ENCODE results near the gene FLYWCH2. TPM values are rescaled to one million over a fixed set of nuclear protein-coding genes. Genes with fewer than 3 reads are reported as not detected.

Gene FLYWCH2
- total RNA-seq, 1 donor from 2014 or later: 69.5 TPM

DNA sequence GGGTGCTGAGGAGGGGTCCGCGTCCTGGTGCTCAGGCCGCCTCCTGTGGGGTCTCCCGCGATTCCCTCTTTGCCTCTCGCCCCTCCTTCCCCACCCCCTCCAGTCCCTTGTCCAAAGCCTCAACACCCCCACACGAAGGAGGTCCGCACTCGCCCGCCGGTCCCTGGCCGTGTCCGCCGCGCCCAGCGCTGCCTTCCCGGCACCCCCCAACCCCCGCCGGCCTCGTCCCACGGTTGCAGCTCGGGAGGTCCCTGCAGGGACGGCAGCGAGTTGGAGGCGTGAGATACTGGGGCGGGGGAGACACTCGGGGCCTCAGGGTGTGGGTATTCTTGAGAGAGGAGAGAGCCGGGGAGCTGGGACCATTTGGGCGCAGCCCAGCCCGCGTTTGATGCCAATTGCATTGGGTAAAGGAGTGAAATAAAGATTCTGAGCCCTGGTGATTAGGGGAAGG, 468 bp downstream of the FLYWCH2 start:
- DNase-seq (ENCODE audit: low read depth): no peak
- peak overlapping the region; percentile 64 for H3K4me3 ChIP-seq (ENCODE audit: low read depth, low read length)
- TF ChIP-seq, protein P1, sequence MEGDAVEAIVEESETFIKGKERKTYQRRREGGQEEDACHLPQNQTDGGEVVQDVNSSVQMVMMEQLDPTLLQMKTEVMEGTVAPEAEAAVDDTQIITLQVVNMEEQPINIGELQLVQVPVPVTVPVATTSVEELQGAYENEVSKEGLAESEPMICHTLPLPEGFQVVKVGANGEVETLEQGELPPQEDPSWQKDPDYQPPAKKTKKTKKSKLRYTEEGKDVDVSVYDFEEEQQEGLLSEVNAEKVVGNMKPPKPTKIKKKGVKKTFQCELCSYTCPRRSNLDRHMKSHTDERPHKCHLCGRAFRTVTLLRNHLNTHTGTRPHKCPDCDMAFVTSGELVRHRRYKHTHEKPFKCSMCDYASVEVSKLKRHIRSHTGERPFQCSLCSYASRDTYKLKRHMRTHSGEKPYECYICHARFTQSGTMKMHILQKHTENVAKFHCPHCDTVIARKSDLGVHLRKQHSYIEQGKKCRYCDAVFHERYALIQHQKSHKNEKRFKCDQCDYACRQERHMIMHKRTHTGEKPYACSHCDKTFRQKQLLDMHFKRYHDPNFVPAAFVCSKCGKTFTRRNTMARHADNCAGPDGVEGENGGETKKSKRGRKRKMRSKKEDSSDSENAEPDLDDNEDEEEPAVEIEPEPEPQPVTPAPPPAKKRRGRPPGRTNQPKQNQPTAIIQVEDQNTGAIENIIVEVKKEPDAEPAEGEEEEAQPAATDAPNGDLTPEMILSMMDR (IDR thresholded peaks at IDR 0.05; ENCODE audit: insufficient read depth, low read length, poor library complexity, severe bottlenecking): no peak
- no peaks in the 10 kb centered on the region for H3K36me3 ChIP-seq (ENCODE audit: control insufficient read depth, insufficient read depth, low read length)
- H3K27me3 ChIP-seq (ENCODE audit: control insufficient read depth, insufficient read depth, low read length): no peaks in the 10 kb centered on the region

DNA sequence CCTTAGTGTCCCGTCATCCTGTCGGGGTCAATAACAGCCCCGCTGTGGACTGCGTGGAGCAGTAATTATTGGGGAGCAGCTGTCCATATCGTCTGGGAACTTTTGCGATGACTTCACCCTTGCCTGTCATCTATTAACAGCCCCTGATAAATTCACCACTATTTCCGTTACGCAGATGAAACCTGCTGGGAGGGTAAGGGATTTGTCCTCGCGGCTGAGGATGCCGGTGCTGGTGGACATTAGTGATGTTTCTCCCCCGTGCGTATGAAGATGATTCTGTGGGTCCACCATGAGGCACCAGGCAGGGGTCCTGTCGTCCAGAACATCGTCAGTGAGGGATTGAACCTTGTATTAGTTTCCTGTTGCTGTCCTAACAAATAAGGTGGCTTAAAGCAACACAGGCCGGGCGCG, 1.0 kb downstream of the FLYWCH2 start:
- Histone ChIP-seq H3K27me3 (ENCODE audit: control insufficient read depth, insufficient read depth, low read length) (no peaks in the 10 kb centered on the region), H3K36me3 (ENCODE audit: control insufficient read depth, insufficient read depth, low read length) (no peaks in the 10 kb centered on the region), H3K4me3 (ENCODE audit: low read depth, low read length) (peak overlapping the region; percentile 64)
- DNase-seq (ENCODE audit: low read depth): no peak
- TF ChIP-seq, protein P1 (IDR thresholded peaks at IDR 0.05; ENCODE audit: insufficient read depth, low read length, poor library complexity, severe bottlenecking): no peak

DNA sequence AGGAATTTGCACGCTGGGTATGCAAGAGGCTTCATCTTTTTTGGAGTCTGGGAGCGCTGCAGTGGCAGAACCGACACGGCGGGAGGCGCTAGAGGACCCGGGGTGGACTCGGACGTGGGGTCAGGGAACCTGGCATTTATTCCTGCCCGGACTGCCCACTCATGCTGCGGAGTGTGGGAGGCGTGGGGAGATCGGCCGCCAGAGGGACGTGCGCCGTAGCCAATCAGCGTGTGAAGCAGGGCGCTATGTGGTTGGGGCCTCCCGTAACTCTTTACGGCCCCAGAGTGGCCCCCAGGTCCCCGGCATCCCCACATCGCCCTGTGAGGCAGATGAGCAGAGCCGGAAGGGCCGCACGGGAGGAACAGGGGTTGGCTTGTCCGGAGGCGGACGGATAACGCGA, 11.2 kb downstream of the FLYWCH2 start:
- Histone ChIP-seq H3K36me3 (ENCODE audit: control insufficient read depth, insufficient read depth, low read length) (peaks cover 1% of the 10 kb centered on the region), H3K27me3 (ENCODE audit: control insufficient read depth, insufficient read depth, low read length) (no peaks in the 10 kb centered on the region), H3K4me3 (ENCODE audit: low read depth, low read length) (no peak overlapping the region)
- DNase-seq (ENCODE audit: low read depth): no peak
- TF ChIP-seq, protein P1 (IDR thresholded peaks at IDR 0.05; ENCODE audit: insufficient read depth, low read length, poor library complexity, severe bottlenecking): peak; percentile 5

DNA sequence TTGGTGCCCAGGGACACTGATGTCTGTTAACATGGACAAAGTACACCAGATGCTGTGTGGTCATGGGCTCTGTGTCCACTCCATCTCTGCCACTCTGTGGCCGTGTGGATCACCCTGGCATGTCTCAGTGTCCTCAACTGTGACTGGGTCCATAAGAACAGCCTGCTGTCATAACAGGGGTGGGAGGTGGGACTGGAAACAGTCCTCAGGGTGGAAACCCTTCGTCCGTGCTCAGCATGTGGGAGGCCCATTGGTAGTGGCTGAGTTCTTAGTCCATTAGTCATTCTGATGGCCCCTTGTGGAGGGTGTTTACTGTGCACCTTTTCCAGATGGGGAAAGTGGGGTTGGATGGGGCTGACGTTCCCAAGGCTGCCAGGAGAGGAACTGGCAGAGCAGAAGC, 12.8 kb downstream of the FLYWCH2 start:
- Histone ChIP-seq H3K36me3 (ENCODE audit: control insufficient read depth, insufficient read depth, low read length) (peaks cover 3% of the 10 kb centered on the region), H3K4me3 (ENCODE audit: low read depth, low read length) (no peak overlapping the region), H3K27me3 (ENCODE audit: control insufficient read depth, insufficient read depth, low read length) (no peaks in the 10 kb centered on the region)
- TF ChIP-seq, protein P1 (IDR thresholded peaks at IDR 0.05; ENCODE audit: insufficient read depth, low read length, poor library complexity, severe bottlenecking): no peak
- DNase-seq (ENCODE audit: low read depth): peak; percentile 63

DNA sequence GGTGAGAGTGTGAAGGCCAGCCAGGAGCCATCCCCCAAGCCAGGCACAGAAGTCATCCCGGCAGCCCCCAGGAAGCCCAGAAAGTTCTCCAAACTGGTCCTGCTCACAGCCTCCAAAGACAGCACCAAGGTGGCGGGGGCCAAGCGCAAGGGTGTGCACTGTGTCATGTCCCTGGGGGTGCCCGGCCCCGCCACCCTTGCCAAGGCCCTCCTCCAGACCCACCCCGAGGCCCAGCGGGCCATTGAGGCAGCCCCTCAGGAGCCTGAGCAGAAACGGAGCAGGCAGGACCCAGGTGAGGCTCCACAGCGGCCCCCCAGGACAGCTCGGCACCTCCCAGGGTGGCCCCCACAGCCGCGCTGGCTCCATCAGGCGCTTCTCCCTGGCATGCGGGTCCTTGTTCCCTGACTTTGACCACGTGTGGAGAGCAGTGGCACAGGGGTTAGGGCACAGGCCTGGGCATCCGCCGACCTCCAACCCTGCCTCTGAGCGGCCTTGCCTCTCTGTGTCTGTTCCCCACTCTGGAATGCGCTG, 13.5 kb downstream of the FLYWCH2 start:
- no peak overlapping the region for H3K4me3 ChIP-seq (ENCODE audit: low read depth, low read length)
- no peak for DNase-seq (ENCODE audit: low read depth)
- H3K27me3 ChIP-seq (ENCODE audit: control insufficient read depth, insufficient read depth, low read length): no peaks in the 10 kb centered on the region
- peaks cover 3% of the 10 kb centered on the region for H3K36me3 ChIP-seq (ENCODE audit: control insufficient read depth, insufficient read depth, low read length)
- TF ChIP-seq, protein P1 (IDR thresholded peaks at IDR 0.05; ENCODE audit: insufficient read depth, low read length, poor library complexity, severe bottlenecking): no peak

DNA sequence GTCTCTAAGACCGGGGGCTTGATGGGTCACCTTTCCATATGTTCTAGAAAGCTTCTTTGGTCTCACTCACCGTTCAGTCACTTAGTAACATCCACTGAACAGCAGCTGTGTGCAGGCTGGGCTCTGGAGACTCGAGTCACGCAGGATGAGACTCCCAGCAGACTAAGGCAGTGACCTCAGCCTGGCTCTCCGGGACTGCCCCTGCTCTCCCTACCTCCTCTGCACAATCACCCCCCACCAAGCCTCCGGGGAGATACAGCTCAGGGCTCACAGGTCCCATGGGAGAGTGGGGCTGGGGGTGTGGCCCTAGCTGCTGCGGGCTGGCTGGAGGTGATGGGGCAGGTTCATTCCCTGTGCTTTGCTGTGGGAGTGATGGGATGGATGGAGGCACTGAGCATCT, 14.1 kb downstream of the FLYWCH2 start:
- Histone ChIP-seq H3K36me3 (ENCODE audit: control insufficient read depth, insufficient read depth, low read length) (peaks cover 3% of the 10 kb centered on the region), H3K4me3 (ENCODE audit: low read depth, low read length) (no peak overlapping the region), H3K27me3 (ENCODE audit: control insufficient read depth, insufficient read depth, low read length) (no peaks in the 10 kb centered on the region)
- DNase-seq (ENCODE audit: low read depth): no peak
- TF ChIP-seq, protein P1 (IDR thresholded peaks at IDR 0.05; ENCODE audit: insufficient read depth, low read length, poor library complexity, severe bottlenecking): no peak
